B cell (primary cell): ENCODE results near the gene ARMS2.

Experiments
- CTCF ChIP-seq: fragments of 200-600 bp; IDR thresholded peaks from one replicate; pipeline ENCODE4 v1.8.0; 2022; ENCODE audit warnings: antibody characterized with exemption, mild to moderate bottlenecking
- EZH2 ChIP-seq: IDR thresholded peaks from 2 replicates; pipeline ENCODE4 v1.6.1; 2012; ENCODE audit warnings: borderline replicate concordance, low read depth, mild to moderate bottlenecking, moderate library complexity, low read length; ENCODE audit not compliant: insufficient read depth, poor library complexity, severe bottlenecking

- no peak for TF ChIP-seq EZH2
- no peak for TF ChIP-seq CTCF
Observed at GRCh38 chr10:122478971-122479370, 24.5 kb downstream of the ARMS2 start.
